Suprapubic skin (tissue), 4 donors: ENCODE data around the gene LRP1B.

Experiments
- EP300 ChIP-seq: sonication (generic); formaldehyde crosslinking; IDR thresholded peaks from one replicate; pipeline ENCODE4 v1.6.1; 2017; ENCODE audit warnings: antibody characterized with exemption
- POLR2A ChIP-seq, 2 donors: fragments of 450-650 bp; IDR thresholded peaks; one replicate each; pipeline ENCODE4 v1.6.1; 2017; ENCODE audit warnings: antibody characterized with exemption in 2 of 2, mild to moderate bottlenecking in 2 of 2, moderate library complexity in 2 of 2
- POLR2AphosphoS5 ChIP-seq, 3 donors: sonication (generic); formaldehyde crosslinking; IDR thresholded peaks; one replicate each; pipeline ENCODE4 v1.6.1; 2017; ENCODE audit warnings: antibody characterized with exemption in 3 of 3
- TF ChIP-seq, protein P1 (sequence below), 2 donors: fragments of 200-600 bp in 1 of 2; fragments of 450-650 bp in 1 of 2; sonication (generic) in 1 of 2; IDR thresholded peaks; one replicate each; pipeline ENCODE4 v1.5.1; 2016 to 2019; ENCODE audit warnings: antibody characterized with exemption in 2 of 2, mild to moderate bottlenecking in 1 of 2, moderate library complexity in 1 of 2

DNA sequence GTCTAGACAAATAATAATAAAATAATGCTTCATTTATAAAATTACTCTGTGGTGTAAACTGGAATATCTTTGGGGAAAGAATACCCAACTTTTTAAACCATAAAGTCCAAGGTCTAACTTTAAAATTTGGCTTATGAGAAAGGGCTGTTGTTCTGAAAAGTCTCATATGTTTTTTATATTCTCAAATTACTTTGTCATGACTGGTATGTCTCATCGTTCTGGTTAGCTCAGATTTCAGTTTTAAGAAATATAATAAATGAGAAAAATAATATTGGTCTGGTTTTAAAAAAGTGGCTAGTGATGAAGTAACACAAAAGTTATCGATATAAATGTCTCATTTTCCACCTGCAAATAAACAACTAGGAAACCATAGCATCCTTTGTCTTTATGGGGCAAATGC is 1658.1 kb downstream of the LRP1B start:
- TF ChIP-seq, protein P1, sequence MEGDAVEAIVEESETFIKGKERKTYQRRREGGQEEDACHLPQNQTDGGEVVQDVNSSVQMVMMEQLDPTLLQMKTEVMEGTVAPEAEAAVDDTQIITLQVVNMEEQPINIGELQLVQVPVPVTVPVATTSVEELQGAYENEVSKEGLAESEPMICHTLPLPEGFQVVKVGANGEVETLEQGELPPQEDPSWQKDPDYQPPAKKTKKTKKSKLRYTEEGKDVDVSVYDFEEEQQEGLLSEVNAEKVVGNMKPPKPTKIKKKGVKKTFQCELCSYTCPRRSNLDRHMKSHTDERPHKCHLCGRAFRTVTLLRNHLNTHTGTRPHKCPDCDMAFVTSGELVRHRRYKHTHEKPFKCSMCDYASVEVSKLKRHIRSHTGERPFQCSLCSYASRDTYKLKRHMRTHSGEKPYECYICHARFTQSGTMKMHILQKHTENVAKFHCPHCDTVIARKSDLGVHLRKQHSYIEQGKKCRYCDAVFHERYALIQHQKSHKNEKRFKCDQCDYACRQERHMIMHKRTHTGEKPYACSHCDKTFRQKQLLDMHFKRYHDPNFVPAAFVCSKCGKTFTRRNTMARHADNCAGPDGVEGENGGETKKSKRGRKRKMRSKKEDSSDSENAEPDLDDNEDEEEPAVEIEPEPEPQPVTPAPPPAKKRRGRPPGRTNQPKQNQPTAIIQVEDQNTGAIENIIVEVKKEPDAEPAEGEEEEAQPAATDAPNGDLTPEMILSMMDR (IDR thresholded peaks at IDR 0.05) = no peak
- TF ChIP-seq POLR2AphosphoS5 (IDR thresholded peaks at IDR 0.05) (no peak), EP300 (no peak), POLR2A (IDR thresholded peaks at IDR 0.05) (no peak)
